Measurements from ENCODE around the gene NFIA.

NFIA gene

GRCh38 chr1:61190153-61190552 lies 107.8 kb downstream of the NFIA start:
- DNase-seq: no peak

DNA sequence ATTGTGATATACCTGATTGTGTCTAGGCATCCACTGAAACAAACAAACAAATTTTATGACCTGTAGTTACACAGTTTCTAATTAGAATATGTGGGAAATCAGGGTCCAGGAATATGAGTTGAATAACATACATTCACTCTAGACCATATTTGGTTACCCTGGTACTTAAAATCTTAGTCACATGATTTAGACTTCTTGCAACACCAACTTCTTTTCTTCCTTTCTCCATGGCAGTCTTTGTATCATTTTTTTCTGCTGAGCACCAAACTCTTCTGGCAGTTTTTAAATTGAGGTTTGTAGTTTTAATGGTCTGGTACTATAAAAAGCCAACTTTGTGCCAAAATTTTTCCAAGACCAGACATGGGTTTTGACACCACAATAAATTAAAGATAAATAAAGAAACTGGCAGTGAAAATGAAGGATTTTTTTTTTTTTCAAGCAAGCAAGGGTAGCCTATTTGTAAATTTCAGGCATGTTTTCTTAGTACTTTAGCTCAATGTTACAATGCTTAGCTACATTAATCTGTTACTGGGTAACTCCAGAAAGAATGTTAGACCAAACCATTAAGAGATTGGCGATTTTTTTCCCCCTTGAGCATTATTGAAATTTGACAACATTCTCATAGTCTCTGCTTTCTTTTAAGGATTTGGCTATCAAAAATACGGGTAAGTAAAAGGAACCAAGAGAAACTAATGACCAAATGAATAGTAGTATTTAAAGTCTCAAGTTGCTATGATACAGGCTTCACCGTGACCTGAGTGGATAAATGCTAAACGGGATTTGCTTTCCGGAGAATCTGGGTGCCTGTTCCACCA lies 108.5 kb downstream of the NFIA start:
- no peak for DNase-seq

DNA sequence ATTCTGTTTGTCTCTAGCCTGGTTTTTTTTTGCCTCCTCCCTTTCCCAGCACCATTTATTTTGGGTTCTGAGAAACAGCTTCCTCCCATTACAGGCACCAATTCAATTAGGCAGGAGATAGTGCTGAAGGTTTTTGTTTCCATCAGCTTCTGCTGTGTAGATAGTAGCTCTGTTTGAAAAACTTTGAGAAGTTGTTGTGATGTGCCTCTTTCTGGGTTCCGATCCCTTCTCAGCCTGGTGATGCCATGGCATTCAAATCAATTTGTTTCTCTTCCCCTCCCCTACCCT lies 109.0 kb downstream of the NFIA start:
- DNase-seq: no peak

- no peak for DNase-seq
Measured at GRCh38 chr1:61192663-61193330, 110.4 kb downstream of the NFIA start.

GRCh38 chr1:61193808-61194207 lies 111.4 kb downstream of the NFIA start:
- DNase-seq: no peak

DNA sequence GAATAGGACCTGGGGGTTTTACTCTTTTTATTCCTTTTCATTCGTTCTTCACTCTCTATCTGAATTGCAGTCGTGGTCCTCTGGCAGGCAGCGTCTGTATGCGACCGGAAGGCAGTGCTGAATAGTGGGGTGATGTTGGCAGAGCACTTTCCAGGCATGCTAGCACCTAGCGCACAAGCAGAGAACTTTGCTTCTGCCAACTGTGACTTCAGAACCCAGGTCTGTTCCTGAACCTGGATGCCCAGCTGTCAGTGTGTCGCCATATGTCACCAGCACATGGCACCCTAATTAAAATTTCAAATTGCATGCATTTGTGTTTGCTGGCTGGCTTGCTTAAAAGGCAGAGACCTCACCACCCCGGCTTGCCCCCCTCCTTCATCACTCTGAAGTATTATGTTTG lies 116.2 kb downstream of the NFIA start:
- DNase-seq: no peak

DNA sequence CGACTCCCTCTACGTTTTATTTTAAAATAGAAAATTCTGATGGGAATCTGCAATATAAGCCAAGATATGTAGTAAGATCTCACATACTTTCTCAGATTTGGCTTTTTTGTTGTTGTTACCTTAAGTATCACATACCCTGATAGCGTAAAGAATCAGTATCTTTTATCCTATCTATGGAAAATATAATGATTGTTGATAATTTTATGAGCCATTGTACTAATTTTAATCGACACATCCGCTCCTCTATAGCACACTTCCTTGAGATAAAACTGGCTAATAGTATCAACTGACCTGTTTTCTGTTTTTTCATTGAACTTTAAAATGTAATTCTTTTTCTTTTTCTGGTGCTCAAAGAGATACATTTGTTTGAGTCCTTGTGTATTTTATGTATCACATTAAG lies 118.7 kb downstream of the NFIA start:
- DNase-seq: no peak

- DNase-seq: no peak
Measured at GRCh38 chr1:61202854-61203598, 120.7 kb downstream of the NFIA start.

- no peak for DNase-seq
Measured at GRCh38 chr1:61204528-61204927, 122.2 kb downstream of the NFIA start.

- no peak for DNase-seq
Measured at GRCh38 chr1:61207416-61207815, 125.1 kb downstream of the NFIA start.

DNA sequence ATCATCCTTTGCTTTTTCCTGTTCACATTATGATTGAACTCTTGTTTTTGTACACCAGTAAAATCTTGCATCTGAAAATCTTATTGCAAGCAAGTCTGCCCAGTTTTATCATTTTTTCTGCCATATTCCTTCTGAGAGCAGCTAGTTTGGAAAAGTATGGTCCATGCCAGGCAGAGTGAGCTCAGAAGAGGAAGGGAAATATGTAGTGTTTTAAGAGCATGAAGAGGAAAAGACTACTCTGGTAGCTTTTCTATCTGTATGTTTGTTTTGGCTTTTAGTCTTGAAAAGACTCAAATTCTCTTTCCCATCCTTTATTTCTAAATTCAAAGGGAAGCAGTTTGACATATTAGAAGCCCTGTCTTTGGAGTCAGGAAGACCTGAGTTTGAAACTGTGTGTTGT lies 125.8 kb downstream of the NFIA start:
- DNase-seq: no peak

- DNase-seq: no peak
Measured at GRCh38 chr1:61208831-61209230, 126.5 kb downstream of the NFIA start.

GRCh38 chr1:61210435-61211154 lies 128.2 kb downstream of the NFIA start:
- no peak for DNase-seq

- DNase-seq: no peak
Measured at GRCh38 chr1:61213245-61214011, 131.1 kb downstream of the NFIA start.

GRCh38 chr1:61215119-61215518 lies 132.8 kb downstream of the NFIA start:
- DNase-seq: no peak

DNA sequence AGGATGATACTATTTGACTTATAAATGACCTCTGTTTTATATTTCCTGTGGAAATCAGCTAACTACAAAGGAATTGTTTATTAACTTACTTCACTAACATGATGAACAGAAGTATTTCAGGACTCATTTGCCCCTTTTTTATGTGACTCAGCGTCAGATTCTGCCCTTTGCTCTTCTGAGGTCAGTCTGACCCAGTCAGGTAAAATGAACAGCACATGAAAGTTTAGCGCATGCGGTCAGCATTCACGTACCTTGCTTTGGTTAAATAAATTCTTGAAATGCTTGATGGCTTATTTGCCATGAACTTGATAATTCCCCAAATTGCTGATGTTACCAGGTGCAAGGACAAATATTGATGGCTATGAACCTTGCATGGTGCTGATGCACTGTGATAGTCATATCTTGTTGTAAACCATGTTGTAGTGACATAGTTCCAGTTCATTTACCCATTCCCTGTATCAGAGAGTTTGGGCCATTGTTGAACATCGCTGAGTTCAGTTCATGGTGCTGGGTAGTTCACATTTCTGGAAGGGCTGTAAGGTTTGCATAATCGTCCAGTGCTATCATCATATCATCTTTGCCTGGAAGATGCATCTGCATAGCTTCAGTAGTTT lies 133.4 kb downstream of the NFIA start:
- DNase-seq: no peak

- no peak for DNase-seq
Measured at GRCh38 chr1:61220536-61220935, 138.2 kb downstream of the NFIA start.

- no peak for DNase-seq
Measured at GRCh38 chr1:61221642-61222041, 139.3 kb downstream of the NFIA start.

GRCh38 chr1:61222240-61222639 lies 139.9 kb downstream of the NFIA start:
- no peak for DNase-seq

DNA sequence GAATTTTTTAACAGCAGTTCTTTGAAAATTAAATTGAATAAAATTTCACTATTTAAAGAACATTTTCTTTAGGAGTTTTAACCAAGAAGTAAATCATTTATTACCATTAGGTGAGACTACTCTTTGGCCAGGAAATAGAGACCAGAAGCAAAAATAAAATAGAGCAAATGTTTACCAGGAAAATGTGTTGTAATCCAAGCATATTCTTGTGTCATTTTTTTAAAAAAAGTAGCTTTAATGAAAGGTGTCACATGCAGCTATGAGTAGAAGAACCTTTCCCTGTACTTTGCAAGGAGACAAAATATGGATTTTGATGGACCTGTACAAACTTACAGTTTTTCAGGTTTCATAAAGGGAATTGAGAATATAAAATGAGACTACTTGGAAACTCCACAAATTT lies 140.8 kb downstream of the NFIA start:
- DNase-seq: no peak

GRCh38 chr1:61224609-61225008 lies 142.2 kb downstream of the NFIA start:
- DNase-seq: no peak

DNA sequence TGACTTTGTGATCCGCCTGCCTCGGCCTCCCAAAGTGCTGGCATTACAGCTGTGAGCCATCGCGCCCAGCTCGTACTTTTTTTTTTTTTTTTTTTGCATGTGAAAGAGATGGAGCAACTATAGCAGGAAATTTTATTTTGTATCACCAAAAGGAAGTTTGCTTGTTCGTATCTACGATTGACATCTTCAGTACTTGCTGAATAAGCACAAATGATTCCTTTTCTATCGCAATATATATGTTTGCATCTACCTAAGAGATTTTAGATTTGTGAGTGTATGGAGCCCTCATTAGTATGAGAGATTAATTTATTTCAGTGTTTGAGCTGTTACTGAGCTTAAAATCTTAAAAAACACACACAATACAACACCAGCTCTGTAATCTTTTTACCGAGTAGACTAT lies 143.1 kb downstream of the NFIA start:
- no peak for DNase-seq
